Kidney (tissue), 14 donors: Measurements from ENCODE around the gene AACS. TPM values are rescaled to one million over a fixed set of nuclear protein-coding genes. Genes with fewer than 3 reads are reported as not detected.

Experiments used
- DNase-seq, 5 donors: peaks; one replicate each; pipeline ENCODE4 v3.0.0-alpha.2; 2013 to 2020
- FAIRE-seq: peaks from 2 replicates; lab custom pipeline; 2012; peaks lifted over from hg19 to GRCh38; lab: Jason Lieb, UNC
- H3K27ac ChIP-seq, 2 donors: one replicate each; pipeline ENCODE4 v1.7.0; 2013; ENCODE audit warnings: low read depth in 2 of 2, low read length in 2 of 2, inconsistent platforms in 1 of 2
- H3K27me3 ChIP-seq: one replicate; pipeline ENCODE4 v1.7.1; 2013; ENCODE audit warnings: low read length, inconsistent platforms; ENCODE audit not compliant: control insufficient read depth, insufficient read depth
- H3K36me3 ChIP-seq, 3 donors: one replicate each; pipeline versions ENCODE4 v1.7.0 to v1.7.1; 2013; ENCODE audit warnings: low read length in 3 of 3, control low read depth in 1 of 3, inconsistent platforms in 1 of 3; ENCODE audit not compliant: insufficient read depth in 3 of 3, control insufficient read depth in 2 of 3
- H3K4me1 ChIP-seq, 3 donors: one replicate each; pipeline versions ENCODE4 v1.7.0 to v1.7.1; 2013; ENCODE audit warnings: low read length in 3 of 3, inconsistent platforms in 1 of 3, low read depth in 1 of 3; ENCODE audit not compliant: control insufficient read depth in 2 of 3, insufficient read depth in 2 of 3
- H3K4me3 ChIP-seq, 3 donors: one replicate each; pipeline versions ENCODE4 v1.7.0 to v1.8.1; 2013; ENCODE audit warnings: low read length in 3 of 3, control low read depth in 1 of 3, inconsistent platforms in 1 of 3
- H3K9ac ChIP-seq, 3 donors: one replicate each; pipeline versions ENCODE4 v1.7.0 to v1.7.1; 2013; ENCODE audit warnings: low read length in 3 of 3, control low read depth in 1 of 3, inconsistent platforms in 1 of 3
- H3K9me3 ChIP-seq, 3 donors: one replicate each; pipeline versions ENCODE4 v1.7.0 to v1.7.1; 2013; ENCODE audit warnings: low read length in 3 of 3, control low read depth in 1 of 3, inconsistent platforms in 1 of 3; ENCODE audit not compliant: control insufficient read depth in 2 of 3, insufficient read depth in 1 of 3
- CTCF ChIP-seq: IDR thresholded peaks from 3 replicates; pipeline ENCODE4 v1.5.1; 2012; ENCODE audit warnings: mild to moderate bottlenecking, moderate library complexity, borderline replicate concordance; ENCODE audit not compliant: insufficient read depth; ENCODE audit errors: extremely low read depth
- intact Hi-C: fragments of 100-400 bp; cut with DNase I; formaldehyde crosslinking; loops from one replicate; pipeline ENCODE4 v1.11.1; 2022
- polyA plus RNA-seq: library from polyadenylated mRNA; stranded (reverse); fragments of 350-450 nt; fragmentation: Illumina TruSeq; extraction: RNeasy Lipid Tissue Mini Kit (QIAGEN cat#74804); gene quantifications from one replicate; pipeline ENCODE4 v1.2.3, GENCODE V29; 2014; ENCODE audit warnings: low read depth, low replicate concordance; ENCODE audit not compliant: insufficient read depth
- total RNA-seq: library from RNA; stranded (reverse); fragmentation: NEBNext Ultra II Directional; extraction: Animal tissue kit (Norgen Biotek cat#: 25700); gene quantifications from one replicate; pipeline ENCODE4 v1.2.1, GENCODE V29; 2021
- donor health status: control.
- donor health status: control.
- donor health status: control.
- donor health status: control.
- donor health status: control.
- donor health status: DM: yes; HTN: yes; CAD: no.
- donor health status: Normal renal cell carcinoma (clear cell type).

Gene AACS
- total and polyA plus RNA-seq, 2 donors from 2014 or later: 20.9 TPM

- DNase-seq: no peak
- Histone ChIP-seq H3K9ac (no peak overlapping the region), H3K36me3 (no peaks in the 10 kb centered on the region), H3K27me3 (no peaks in the 10 kb centered on the region), H3K4me3 (no peak overlapping the region), H3K4me1 (no peaks in the 10 kb centered on the region), H3K9me3 (no peaks in the 10 kb centered on the region), H3K27ac (no peak overlapping the region)
- TF ChIP-seq CTCF: no peak
- intact Hi-C loops: no loop called here
- no peak for FAIRE-seq
These were observed 26.1 kb upstream of the AACS start for GRCh38 chr12:125038976-125039625.

GRCh38 chr12:125049093-125049458 lies 16.2 kb upstream of the AACS start:
- H3K4me1 ChIP-seq: no peaks in the 10 kb centered on the region
- H3K27me3 ChIP-seq: no peaks in the 10 kb centered on the region
- H3K4me3 ChIP-seq: peak overlapping the region; percentile 58 to 82 (median 73)
- no peaks in the 10 kb centered on the region for H3K36me3 ChIP-seq
- no peaks in the 10 kb centered on the region for H3K9me3 ChIP-seq
- TF ChIP-seq CTCF: no peak
- peak overlapping the region in 2 of 3 donors; percentile 17 to 69 for H3K9ac ChIP-seq
- intact Hi-C loops: no loop called here
- H3K27ac ChIP-seq: no peak overlapping the region
- no peak for FAIRE-seq
- DNase-seq: peak in 1 of 5 donors; percentile 53

GRCh38 chr12:125050446-125050845 lies 14.8 kb upstream of the AACS start:
- H3K9me3 ChIP-seq: no peaks in the 10 kb centered on the region
- no peaks in the 10 kb centered on the region for H3K36me3 ChIP-seq
- H3K27ac ChIP-seq: no peak overlapping the region
- intact Hi-C loops: no loop called here
- H3K27me3 ChIP-seq: no peaks in the 10 kb centered on the region
- no peak overlapping the region for H3K9ac ChIP-seq
- TF ChIP-seq CTCF: no peak
- no peak overlapping the region for H3K4me3 ChIP-seq
- DNase-seq: no peak
- FAIRE-seq: no peak
- no peaks in the 10 kb centered on the region for H3K4me1 ChIP-seq

- DNase-seq: no peak
- Histone ChIP-seq H3K36me3 (no peaks in the 10 kb centered on the region), H3K27ac (no peak overlapping the region), H3K4me1 (no peaks in the 10 kb centered on the region), H3K4me3 (no peak overlapping the region), H3K27me3 (no peaks in the 10 kb centered on the region), H3K9ac (no peak overlapping the region), H3K9me3 (no peaks in the 10 kb centered on the region)
- no peak for FAIRE-seq
- no peak for TF ChIP-seq CTCF
- intact Hi-C loops: no loop called here
These were observed 14.4 kb upstream of the AACS start for GRCh38 chr12:125050868-125051267.
